Activated CD4-positive, alpha-beta memory T cell treated with anti-CD3 and anti-CD28 coated beads for 36 hours (primary cell): Measurements from ENCODE around the gene FOCAD. TPM values are rescaled to one million over a fixed set of nuclear protein-coding genes. Genes with fewer than 3 reads are reported as not detected.

Source experiments
- CTCF ChIA-PET: fragments of 350-600 bp; sonication (Branson Sonifier 250); formaldehyde crosslinking; loops from one replicate; lab custom pipeline; 2021; ENCODE audit warnings: antibody characterized with exemption, inconsistent platforms; lab: Charles Lee
- POLR2A ChIA-PET: fragments of 350-600 bp; sonication (Branson Sonifier 250); formaldehyde crosslinking; loops from one replicate; lab custom pipeline; 2021; ENCODE audit warnings: antibody characterized with exemption; lab: Charles Lee
- DNase-seq: peaks from one replicate; pipeline ENCODE4 v3.0.0-alpha.2; 2020
- H3K27ac Mint-ChIP-seq: one replicate; pipeline ENCODE4 v1.8.0; 2021; ENCODE audit warnings: mixed read lengths
- H3K27me3 Mint-ChIP-seq: one replicate; pipeline ENCODE4 v1.8.0; 2021; ENCODE audit warnings: mixed read lengths
- H3K36me3 Mint-ChIP-seq: one replicate; pipeline ENCODE4 v1.8.0; 2021; ENCODE audit warnings: mixed read lengths
- H3K4me1 Mint-ChIP-seq: one replicate; pipeline ENCODE4 v1.8.0; 2021; ENCODE audit warnings: low read depth, mixed read lengths
- H3K4me3 Mint-ChIP-seq: one replicate; pipeline ENCODE4 v1.8.0; 2021; ENCODE audit warnings: mild to moderate bottlenecking, mixed read lengths
- H3K9me3 Mint-ChIP-seq: one replicate; pipeline ENCODE4 v1.8.0; 2021; ENCODE audit warnings: mixed read lengths
- intact Hi-C: fragments of 100-400 bp; cut with micrococcal nuclease; formaldehyde crosslinking; loops from one replicate; pipeline ENCODE4 v1.15.1; 2023
- total RNA-seq, 2 experiments: library from RNA; stranded (reverse); gene quantifications; one replicate each; pipeline ENCODE4 v1.2.3, GENCODE V29; 2021

FOCAD gene
- total RNA-seq, 2 experiments from 2014 or later: 35.4 to 37.1 TPM

DNA sequence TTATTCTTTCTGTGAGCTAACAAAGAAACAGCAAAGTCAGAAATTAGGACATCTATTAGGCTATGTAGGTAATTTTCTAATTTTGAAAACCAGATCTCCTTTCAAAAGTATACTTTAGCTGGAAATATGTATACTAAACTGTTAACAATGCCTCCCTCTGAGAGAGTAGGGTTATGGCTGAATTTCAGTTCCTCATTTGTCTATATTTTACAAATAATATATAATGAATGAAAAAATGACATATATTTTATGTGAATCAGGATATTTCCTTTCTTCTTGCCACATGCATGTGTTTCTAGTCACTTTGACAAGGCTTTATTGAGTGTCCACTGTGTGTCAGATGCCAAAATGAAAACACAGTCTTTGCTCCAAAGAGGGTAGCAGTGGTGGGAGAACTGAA, 331.9 kb downstream of the FOCAD start:
- ChIA-PET CTCF (no interaction called here), POLR2A (no interaction called here)
- H3K4me1 Mint-ChIP-seq: peaks cover 6% of the 10 kb centered on the region
- DNase-seq: no peak
- H3K36me3 Mint-ChIP-seq: peaks cover 29% of the 10 kb centered on the region
- H3K4me3 Mint-ChIP-seq: no peak overlapping the region
- H3K9me3 Mint-ChIP-seq: no peaks in the 10 kb centered on the region
- no peaks in the 10 kb centered on the region for H3K27me3 Mint-ChIP-seq
- no peak overlapping the region for H3K27ac Mint-ChIP-seq
- intact Hi-C loops: no loop called here

GRCh38 chr9:21016701-21017491, 332.8 kb downstream of the FOCAD start:
- POLR2A ChIA-PET: no interaction called here
- Mint-ChIP-seq H3K27me3 (no peaks in the 10 kb centered on the region), H3K4me1 (peaks cover 6% of the 10 kb centered on the region), H3K4me3 (no peak overlapping the region), H3K36me3 (peaks cover 30% of the 10 kb centered on the region), H3K27ac (no peak overlapping the region), H3K9me3 (no peaks in the 10 kb centered on the region)
- CTCF ChIA-PET: no interaction called here
- intact Hi-C loops: no loop called here
- DNase-seq: no peak

DNA sequence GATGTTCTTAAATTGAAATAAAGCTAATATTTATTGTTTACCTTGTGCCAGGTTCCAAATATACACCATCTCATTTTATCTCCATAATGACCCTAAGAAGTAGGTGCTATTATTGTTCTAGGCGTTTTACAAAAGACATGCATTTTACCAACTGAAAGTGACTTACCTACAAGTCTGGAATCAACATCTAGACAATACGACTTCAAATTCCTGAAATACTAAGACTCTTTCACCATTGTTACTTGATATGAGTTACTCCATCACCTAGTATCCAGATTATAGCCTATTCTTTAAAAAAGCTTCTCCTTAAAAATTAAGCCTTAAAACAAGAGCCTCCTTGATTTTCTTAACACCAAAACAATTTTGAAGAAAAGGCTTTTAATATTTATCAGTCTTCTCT, 334.1 kb downstream of the FOCAD start:
- no peak for DNase-seq
- CTCF ChIA-PET: no interaction called here
- POLR2A ChIA-PET: interaction anchor here (0.5 kb wide), 1 partner anchor 87 kb away, joined by 5 read pairs; no protein-coding TSS in a partner anchor
- Mint-ChIP-seq H3K4me3 (no peak overlapping the region), H3K27ac (no peak overlapping the region), H3K36me3 (peaks cover 35% of the 10 kb centered on the region), H3K4me1 (peaks cover 6% of the 10 kb centered on the region), H3K9me3 (peaks cover 3% of the 10 kb centered on the region), H3K27me3 (no peaks in the 10 kb centered on the region)
- intact Hi-C loops: no loop called here

- intact Hi-C loops: no loop called here
- POLR2A ChIA-PET: no interaction called here
- Mint-ChIP-seq H3K9me3 (peaks cover 3% of the 10 kb centered on the region), H3K36me3 (peaks cover 36% of the 10 kb centered on the region), H3K4me3 (no peak overlapping the region), H3K27ac (no peak overlapping the region), H3K4me1 (peaks cover 24% of the 10 kb centered on the region), H3K27me3 (no peaks in the 10 kb centered on the region)
- CTCF ChIA-PET: no interaction called here
- no peak for DNase-seq
Observed at GRCh38 chr9:21023861-21024260, 339.8 kb downstream of the FOCAD start.

- Mint-ChIP-seq H3K9me3 (peaks cover 1% of the 10 kb centered on the region), H3K27me3 (no peaks in the 10 kb centered on the region), H3K27ac (no peak overlapping the region), H3K36me3 (peaks cover 21% of the 10 kb centered on the region), H3K4me3 (no peak overlapping the region), H3K4me1 (peaks cover 22% of the 10 kb centered on the region)
- DNase-seq: no peak
- ChIA-PET CTCF (interaction anchor here (0.6 to 1.1 kb wide), 2 partner anchors 143 to 1566 kb away, joined by 3 read pairs; no protein-coding TSS in a partner anchor), POLR2A (interaction anchor here (0.8 kb wide), 1 partner anchor 343 kb away, joined by 3 read pairs; the partner anchor contains the start of gene FOCAD)
- intact Hi-C loops: no loop called here
Observed at GRCh38 chr9:21027295-21027694, 343.2 kb downstream of the FOCAD start.

DNA sequence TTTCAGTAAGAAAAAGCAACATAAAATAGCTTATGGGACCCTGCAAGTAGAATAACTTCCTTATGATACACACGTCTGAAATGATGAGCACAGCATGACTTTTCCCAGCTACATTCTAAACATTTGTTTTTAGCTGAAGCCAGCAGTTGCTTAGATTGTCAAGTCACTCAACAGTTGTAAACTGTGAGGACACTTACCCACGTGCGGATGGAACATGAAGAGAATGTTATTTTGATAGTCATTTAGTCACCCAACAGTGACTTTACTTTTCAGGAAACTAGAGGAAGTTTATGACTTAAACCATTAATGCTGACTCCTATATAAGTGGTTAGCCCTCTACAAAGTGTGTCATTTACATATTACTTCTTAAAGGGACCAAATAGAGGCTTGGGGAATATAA, 344.4 kb downstream of the FOCAD start:
- POLR2A ChIA-PET: no interaction called here
- Mint-ChIP-seq H3K4me3 (no peak overlapping the region), H3K36me3 (peaks cover 17% of the 10 kb centered on the region), H3K27me3 (no peaks in the 10 kb centered on the region), H3K9me3 (no peaks in the 10 kb centered on the region), H3K4me1 (peaks cover 33% of the 10 kb centered on the region), H3K27ac (no peak overlapping the region)
- CTCF ChIA-PET: interaction anchor here (1.1 kb wide), 2 partner anchors 144 to 403 kb away, joined by 3 read pairs; no protein-coding TSS in a partner anchor
- intact Hi-C loops: loop anchor here (1.0 kb wide), 1 partner anchor 27 kb away; no protein-coding TSS in a partner anchor
- peak; percentile 25 for DNase-seq

- peaks cover 11% of the 10 kb centered on the region for H3K36me3 Mint-ChIP-seq
- POLR2A ChIA-PET: interaction anchor here (0.6 to 1.2 kb wide), 3 partner anchors 345 to 1868 kb away, joined by 3 read pairs; no protein-coding TSS in a partner anchor
- H3K4me3 Mint-ChIP-seq: no peak overlapping the region
- H3K4me1 Mint-ChIP-seq: peaks cover 28% of the 10 kb centered on the region
- no peak overlapping the region for H3K27ac Mint-ChIP-seq
- no peaks in the 10 kb centered on the region for H3K9me3 Mint-ChIP-seq
- CTCF ChIA-PET: interaction anchor here (1.2 kb wide), 1 partner anchor 81 kb away, joined by 3 read pairs; no protein-coding TSS in a partner anchor
- H3K27me3 Mint-ChIP-seq: no peaks in the 10 kb centered on the region
- no peak for DNase-seq
- intact Hi-C loops: loop anchor here (1.0 to 10.0 kb wide), 11 partner anchors 32 to 1053 kb away; partner anchors contain the start of gene KLHL9
Observed at GRCh38 chr9:21029661-21030060, 345.6 kb downstream of the FOCAD start.

GRCh38 chr9:21030389-21031035, 346.5 kb downstream of the FOCAD start:
- intact Hi-C loops: loop anchor here (1.0 to 10.0 kb wide), 12 partner anchors 33 to 1054 kb away; partner anchors contain the start of gene KLHL9
- POLR2A ChIA-PET: interaction anchor here (0.6 to 2.4 kb wide), 8 partner anchors 29 to 1869 kb away, joined by 3 to 14 read pairs (median 4); partner anchors contain the start of genes FOCAD and MLLT3
- Mint-ChIP-seq H3K4me3 (no peak overlapping the region), H3K36me3 (peaks cover 11% of the 10 kb centered on the region), H3K27ac (no peak overlapping the region), H3K4me1 (peaks cover 28% of the 10 kb centered on the region), H3K9me3 (no peaks in the 10 kb centered on the region), H3K27me3 (no peaks in the 10 kb centered on the region)
- peak; percentile 52 for DNase-seq
- CTCF ChIA-PET: interaction anchor here (0.6 to 1.2 kb wide), 5 partner anchors 30 to 345 kb away, joined by 3 to 4 read pairs (median 3); no protein-coding TSS in a partner anchor

DNA sequence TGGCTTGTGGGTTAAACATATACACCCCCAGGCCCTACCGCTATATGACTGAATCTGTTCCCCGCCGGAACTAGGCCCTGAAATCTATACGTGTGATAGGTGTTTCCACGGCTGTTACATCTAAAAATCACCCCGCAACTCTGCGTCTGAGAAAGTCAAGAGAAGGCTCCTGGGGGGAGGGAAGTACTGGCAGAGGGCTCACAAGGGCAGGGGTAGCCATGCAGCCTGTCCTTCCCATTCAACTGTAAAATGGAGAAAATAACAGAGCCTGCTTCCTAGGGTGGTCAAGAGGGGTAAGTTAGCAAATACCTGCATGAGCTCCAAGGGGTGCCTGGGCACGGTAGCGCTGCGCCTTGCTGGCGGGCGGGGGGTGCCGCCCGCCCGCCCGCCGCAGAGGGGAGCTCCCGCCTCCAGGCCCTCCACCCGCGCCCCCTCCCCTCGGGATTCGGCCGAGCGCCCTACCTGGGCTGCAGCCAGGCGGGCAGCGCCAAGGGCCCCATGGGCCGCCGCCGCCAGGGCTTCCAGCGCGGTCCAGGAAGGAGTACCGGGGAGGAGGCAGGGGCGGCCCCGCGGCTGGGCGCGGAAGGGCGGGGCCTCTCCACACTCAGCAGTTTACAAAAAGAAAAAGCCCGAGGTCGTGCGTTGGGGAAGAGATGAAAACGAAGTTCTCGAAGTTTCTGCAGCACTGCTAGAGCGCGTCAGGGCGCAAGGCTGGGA, 347.2 kb downstream of the FOCAD start, which contains the start of gene HACD4:
HACD4 (minus strand) TSS at position 550 of the 717 bp plus-strand sequence; CDS start at position 500, 50 bp downstream.
- Mint-ChIP-seq H3K9me3 (no peaks in the 10 kb centered on the region), H3K27me3 (no peaks in the 10 kb centered on the region), H3K4me3 (peak within 1 kb of the TSS; percentile 60), H3K4me1 (peaks cover 21% of the 10 kb centered on the region), H3K27ac (peak within 1 kb of the TSS; percentile 66), H3K36me3 (peaks cover 4% of the 10 kb centered on the region)
- ChIA-PET CTCF (interaction anchor here (0.6 to 1.2 kb wide), 4 partner anchors 31 to 346 kb away, joined by 3 to 4 read pairs (median 3); no protein-coding TSS in a partner anchor), POLR2A (interaction anchor here (0.8 to 2.4 kb wide), 6 partner anchors 31 to 409 kb away, joined by 3 to 14 read pairs (median 5); partner anchors contain the start of genes FOCAD and MLLT3)
- peak; percentile 77 for DNase-seq
- intact Hi-C loops: loop anchor here (1.0 to 10.0 kb wide), 8 partner anchors 51 to 1054 kb away; partner anchors contain the start of gene KLHL9

GRCh38 chr9:21031808-21032183, 347.7 kb downstream of the FOCAD start:
- peaks cover 4% of the 10 kb centered on the region for H3K36me3 Mint-ChIP-seq
- ChIA-PET CTCF (no interaction called here), POLR2A (interaction anchor here (1.1 to 2.4 kb wide), 4 partner anchors 32 to 409 kb away, joined by 3 to 14 read pairs (median 7); partner anchors contain the start of gene MLLT3)
- H3K9me3 Mint-ChIP-seq: no peaks in the 10 kb centered on the region
- H3K27me3 Mint-ChIP-seq: no peaks in the 10 kb centered on the region
- no peak for DNase-seq
- peak overlapping the region; percentile 66 for H3K27ac Mint-ChIP-seq
- intact Hi-C loops: loop anchor here (1.0 to 10.0 kb wide), 8 partner anchors 51 to 1055 kb away; partner anchors contain the start of gene KLHL9
- H3K4me3 Mint-ChIP-seq: peak overlapping the region; percentile 60
- peaks cover 20% of the 10 kb centered on the region for H3K4me1 Mint-ChIP-seq

GRCh38 chr9:21037278-21037677, 353.2 kb downstream of the FOCAD start:
- H3K27ac Mint-ChIP-seq: no peak overlapping the region
- peaks cover 17% of the 10 kb centered on the region for H3K4me1 Mint-ChIP-seq
- ChIA-PET POLR2A (no interaction called here), CTCF (no interaction called here)
- no peak for DNase-seq
- no peaks in the 10 kb centered on the region for H3K27me3 Mint-ChIP-seq
- H3K9me3 Mint-ChIP-seq: no peaks in the 10 kb centered on the region
- H3K4me3 Mint-ChIP-seq: no peak overlapping the region
- H3K36me3 Mint-ChIP-seq: no peaks in the 10 kb centered on the region
- intact Hi-C loops: loop anchor here (10.0 kb wide), 1 partner anchor 298 kb away; the partner anchor contains the start of gene KLHL9
